Activated CD4-positive, alpha-beta T cell treated with anti-CD3 and anti-CD28 coated beads, Interleukin-2, amount 10 ng/mL, durations not matched to agents 7 days and 5 days (primary cell): ENCODE measurements around the gene EDAR. TPM values are rescaled to one million over a fixed set of nuclear protein-coding genes. Genes with fewer than 3 reads are reported as not detected.

Experiments
- CTCF ChIA-PET: fragments of 350-600 bp; sonication (Branson Sonifier 250); formaldehyde crosslinking; loops from one replicate; lab custom pipeline; 2021; ENCODE audit warnings: antibody characterized with exemption; lab: Charles Lee
- POLR2A ChIA-PET: fragments of 350-600 bp; sonication (Branson Sonifier 250); formaldehyde crosslinking; loops from one replicate; lab custom pipeline; 2021; ENCODE audit warnings: antibody characterized with exemption; lab: Charles Lee
- DNase-seq: peaks from one replicate; pipeline ENCODE4 v3.0.0-alpha.2; 2020
- H3K27ac Mint-ChIP-seq: one replicate; pipeline ENCODE4 v1.8.0; 2021; ENCODE audit warnings: mild to moderate bottlenecking, moderate library complexity, mixed read lengths
- H3K27me3 Mint-ChIP-seq: one replicate; pipeline ENCODE4 v1.8.0; 2021; ENCODE audit warnings: mixed read lengths
- H3K36me3 Mint-ChIP-seq: one replicate; pipeline ENCODE4 v1.8.0; 2021; ENCODE audit warnings: low read depth, mixed read lengths
- H3K4me1 Mint-ChIP-seq: one replicate; pipeline ENCODE4 v1.8.0; 2021; ENCODE audit warnings: mixed read lengths
- H3K4me3 Mint-ChIP-seq: one replicate; pipeline ENCODE4 v1.8.0; 2021; ENCODE audit warnings: mild to moderate bottlenecking, moderate library complexity, mixed read lengths
- H3K9me3 Mint-ChIP-seq: one replicate; pipeline ENCODE4 v1.8.0; 2021; ENCODE audit warnings: mixed read lengths
- total RNA-seq, 2 experiments: library from RNA; stranded (reverse); gene quantifications; one replicate each; pipeline ENCODE4 v1.2.3, GENCODE V29; 2021

Gene EDAR
- total RNA-seq, 2 experiments from 2014 or later: 0.87 TPM

DNA sequence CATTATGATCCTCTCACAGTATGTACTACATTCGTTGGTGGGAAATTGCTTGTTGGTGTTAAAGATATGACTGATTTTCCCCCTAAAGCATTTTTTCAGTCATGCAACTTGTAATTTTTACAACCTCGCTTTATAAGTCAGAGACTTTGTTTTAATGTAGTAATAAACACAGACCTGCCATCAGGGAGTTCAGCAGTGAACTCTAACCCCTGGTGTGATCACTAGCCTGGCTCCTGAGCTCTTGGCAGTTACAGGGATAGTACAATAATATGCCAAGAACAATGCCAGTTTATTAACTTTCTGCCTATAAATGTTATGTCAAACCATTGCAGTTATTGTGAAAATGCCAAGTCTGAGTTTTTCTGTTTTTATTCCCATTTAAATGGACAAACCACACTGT is 93.8 kb downstream of the EDAR start:
- Mint-ChIP-seq H3K27ac (no peak overlapping the region), H3K4me3 (no peak overlapping the region), H3K4me1 (no peaks in the 10 kb centered on the region)

DNA sequence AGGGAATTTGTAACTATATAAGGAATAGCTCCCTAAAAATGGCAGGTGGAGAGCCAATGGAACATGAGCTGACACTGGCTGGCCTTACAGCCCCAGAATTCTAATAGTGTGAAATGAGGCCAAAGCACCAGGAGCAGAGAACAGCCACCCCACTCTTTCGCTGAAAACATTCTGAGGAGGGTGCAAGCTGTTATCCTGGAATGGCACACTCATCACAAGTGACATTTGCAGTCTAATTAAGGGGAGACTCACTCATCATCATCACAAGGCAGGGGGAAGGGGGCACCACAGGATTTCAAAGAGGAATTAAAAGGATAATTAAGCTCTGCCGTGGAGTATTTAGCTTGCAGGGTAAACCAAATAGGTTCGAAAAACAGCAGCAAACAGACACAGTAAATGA is 94.3 kb downstream of the EDAR start:
- Mint-ChIP-seq H3K9me3 (peaks cover 17% of the 10 kb centered on the region), H3K4me1 (no peaks in the 10 kb centered on the region), H3K4me3 (no peak overlapping the region), H3K36me3 (peaks cover 11% of the 10 kb centered on the region), H3K27ac (no peak overlapping the region), H3K27me3 (no peaks in the 10 kb centered on the region)
- DNase-seq: no peak
- ChIA-PET POLR2A (no interaction called here), CTCF (interaction anchor here (0.8 to 1.5 kb wide), 2 partner anchors 10 to 13 kb away, joined by 3 to 4 read pairs; no protein-coding TSS in a partner anchor)

More for the DNA sequence above, 93.8 kb downstream of the EDAR start:
- no peak for DNase-seq
- ChIA-PET POLR2A (no interaction called here), CTCF (interaction anchor here (1.5 kb wide), 1 partner anchor 13 kb away, joined by 4 read pairs; no protein-coding TSS in a partner anchor)
- Mint-ChIP-seq H3K36me3 (peaks cover 11% of the 10 kb centered on the region), H3K27me3 (no peaks in the 10 kb centered on the region), H3K9me3 (peaks cover 16% of the 10 kb centered on the region)

DNA sequence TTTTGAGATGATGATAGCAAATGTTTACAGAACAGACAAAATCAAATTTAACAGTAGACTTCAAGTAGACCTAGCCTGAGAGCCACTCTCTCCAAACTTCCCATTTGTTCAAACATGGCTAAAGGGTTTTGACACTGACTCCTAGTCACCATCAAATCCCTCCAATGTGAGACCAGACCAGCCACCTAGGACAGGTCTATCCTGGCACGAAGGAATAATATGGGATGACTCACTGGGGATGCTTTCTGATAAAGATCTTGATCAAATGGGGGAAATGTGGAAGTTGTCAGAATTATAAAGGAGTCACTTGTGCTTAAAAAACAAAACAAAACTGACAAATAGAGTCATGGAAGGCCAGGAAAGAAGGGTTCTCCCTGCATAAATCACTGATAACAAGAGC is 95.7 kb downstream of the EDAR start:
- no peak for DNase-seq
- H3K4me1 Mint-ChIP-seq: no peaks in the 10 kb centered on the region
- H3K4me3 Mint-ChIP-seq: no peak overlapping the region
- H3K9me3 Mint-ChIP-seq: peaks cover 23% of the 10 kb centered on the region
- ChIA-PET CTCF (no interaction called here), POLR2A (no interaction called here)
- H3K27me3 Mint-ChIP-seq: peaks cover 2% of the 10 kb centered on the region
- no peak overlapping the region for H3K27ac Mint-ChIP-seq
- peaks cover 13% of the 10 kb centered on the region for H3K36me3 Mint-ChIP-seq

DNA sequence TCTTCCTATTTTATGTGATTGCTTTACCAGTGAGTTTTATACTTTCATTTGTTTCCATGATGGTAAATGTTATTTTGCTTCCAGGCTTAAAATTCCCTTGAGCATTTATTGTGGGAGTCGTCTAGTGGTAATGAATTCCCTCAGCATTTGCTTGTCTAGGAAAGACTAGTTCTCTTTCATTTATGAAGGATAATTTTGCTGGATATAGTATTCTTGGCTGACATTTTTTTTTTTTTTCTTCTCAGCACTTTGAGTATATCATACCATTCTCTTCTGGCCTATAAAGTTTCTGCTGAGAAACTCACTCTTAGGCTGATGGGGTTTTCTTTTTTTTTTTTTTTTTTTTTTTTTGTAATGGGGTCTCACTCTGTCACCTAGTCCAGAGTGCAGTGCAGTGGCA is 99.1 kb downstream of the EDAR start:
- DNase-seq: no peak
- peaks cover 15% of the 10 kb centered on the region for H3K36me3 Mint-ChIP-seq
- H3K4me3 Mint-ChIP-seq: no peak overlapping the region
- H3K9me3 Mint-ChIP-seq: peaks cover 30% of the 10 kb centered on the region
- ChIA-PET POLR2A (no interaction called here), CTCF (no interaction called here)
- peaks cover 6% of the 10 kb centered on the region for H3K27me3 Mint-ChIP-seq
- H3K27ac Mint-ChIP-seq: no peak overlapping the region
- H3K4me1 Mint-ChIP-seq: no peaks in the 10 kb centered on the region

DNA sequence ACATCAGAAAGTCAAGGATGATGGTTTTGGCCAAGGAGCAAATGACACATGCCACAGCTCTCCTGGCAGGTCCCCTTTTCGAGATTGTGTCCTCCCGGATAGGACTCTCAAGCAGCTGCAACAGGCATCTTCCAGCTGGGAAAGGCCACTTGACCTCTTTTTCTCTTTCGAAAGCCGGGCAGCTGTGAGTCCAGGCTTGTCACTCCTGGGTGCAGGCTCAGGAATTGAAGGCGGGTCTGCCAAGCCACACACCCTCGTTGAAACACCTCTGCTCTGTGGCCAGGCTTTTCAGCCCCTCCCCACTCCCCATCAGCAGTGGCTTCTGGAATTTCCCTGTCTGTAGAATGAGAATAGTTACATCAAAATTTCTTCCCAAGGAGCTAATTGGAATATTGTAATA is 104.4 kb downstream of the EDAR start:
- Mint-ChIP-seq H3K9me3 (peaks cover 30% of the 10 kb centered on the region), H3K27ac (no peak overlapping the region), H3K4me3 (no peak overlapping the region), H3K36me3 (peaks cover 2% of the 10 kb centered on the region), H3K4me1 (no peaks in the 10 kb centered on the region), H3K27me3 (peaks cover 6% of the 10 kb centered on the region)
- CTCF ChIA-PET: interaction anchor here (0.9 kb wide), 1 partner anchor 10 kb away, joined by 3 read pairs; no protein-coding TSS in a partner anchor
- POLR2A ChIA-PET: no interaction called here
- no peak for DNase-seq

DNA sequence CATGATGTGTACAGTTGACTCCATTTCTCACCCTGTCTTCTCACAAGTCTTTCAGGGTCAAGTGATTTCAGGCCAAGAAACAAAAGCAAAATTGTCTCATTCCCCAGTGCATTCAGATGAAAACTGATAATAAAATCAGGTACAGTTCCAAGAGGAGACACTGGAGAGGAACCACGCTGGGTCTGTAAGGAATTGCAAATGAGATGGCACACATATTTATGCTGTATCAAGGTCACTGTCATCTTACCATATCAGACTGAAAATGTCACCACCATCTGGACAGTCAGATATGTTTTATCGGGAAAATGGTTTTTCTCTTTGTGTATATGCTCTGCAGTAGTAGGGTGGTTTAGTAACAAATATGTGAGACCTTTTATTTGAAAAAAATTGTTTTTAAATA is 110.7 kb downstream of the EDAR start:
- no peak overlapping the region for H3K27ac Mint-ChIP-seq
- no peak for DNase-seq
- no peak overlapping the region for H3K4me3 Mint-ChIP-seq
- CTCF ChIA-PET: no interaction called here
- peaks cover 16% of the 10 kb centered on the region for H3K9me3 Mint-ChIP-seq
- no peaks in the 10 kb centered on the region for H3K4me1 Mint-ChIP-seq
- no peaks in the 10 kb centered on the region for H3K27me3 Mint-ChIP-seq
- POLR2A ChIA-PET: no interaction called here
- peaks cover 7% of the 10 kb centered on the region for H3K36me3 Mint-ChIP-seq

DNA sequence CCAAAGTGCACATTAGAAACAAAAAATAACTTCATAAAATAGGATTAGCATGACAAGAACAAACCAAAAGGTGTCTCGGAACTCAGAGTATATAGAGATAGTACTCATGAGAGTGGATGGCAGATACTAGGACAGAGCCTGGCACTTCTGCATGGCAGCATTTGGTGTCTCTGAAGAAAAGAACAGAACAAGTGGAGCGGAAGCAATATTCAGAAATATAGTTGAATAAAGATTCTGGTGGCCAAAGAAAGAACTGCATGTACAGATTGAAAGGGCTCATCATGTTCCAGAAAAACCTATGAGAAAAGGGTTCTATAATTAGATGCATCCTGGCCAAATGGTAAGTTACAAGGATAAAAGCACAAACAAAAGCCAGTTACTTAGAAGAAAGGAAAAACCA is 111.5 kb downstream of the EDAR start:
- Mint-ChIP-seq H3K9me3 (peaks cover 13% of the 10 kb centered on the region), H3K27me3 (no peaks in the 10 kb centered on the region), H3K36me3 (peaks cover 7% of the 10 kb centered on the region), H3K4me3 (no peak overlapping the region), H3K27ac (no peak overlapping the region), H3K4me1 (no peaks in the 10 kb centered on the region)
- ChIA-PET CTCF (no interaction called here), POLR2A (no interaction called here)
- no peak for DNase-seq

DNA sequence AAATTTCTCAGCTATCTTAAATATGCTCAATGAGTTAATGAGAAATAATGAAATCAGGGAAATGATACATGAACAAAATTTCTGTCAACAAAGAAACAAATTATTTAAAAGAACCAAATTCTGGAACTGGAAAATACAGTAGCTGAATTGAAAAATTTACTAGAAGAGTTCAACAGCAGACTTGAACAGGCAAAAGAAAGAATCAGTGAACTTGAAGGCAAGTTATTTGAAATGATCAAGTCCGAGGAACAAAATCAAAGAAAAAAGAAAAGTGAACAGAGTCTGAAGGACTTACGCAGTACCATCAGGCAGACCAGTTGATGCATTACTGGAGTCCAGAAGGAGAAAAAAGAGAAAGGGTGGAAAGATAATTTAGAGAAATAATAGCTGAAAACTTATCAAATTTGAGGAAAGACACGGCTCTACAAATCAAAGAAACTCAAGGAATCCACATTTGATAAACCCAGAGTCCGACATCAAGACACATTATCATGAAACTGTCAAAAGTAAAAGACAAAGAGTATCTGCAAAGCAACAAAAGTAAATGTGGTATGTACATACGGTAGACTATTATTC is 118.9 kb downstream of the EDAR start:
- POLR2A ChIA-PET: no interaction called here

DNA sequence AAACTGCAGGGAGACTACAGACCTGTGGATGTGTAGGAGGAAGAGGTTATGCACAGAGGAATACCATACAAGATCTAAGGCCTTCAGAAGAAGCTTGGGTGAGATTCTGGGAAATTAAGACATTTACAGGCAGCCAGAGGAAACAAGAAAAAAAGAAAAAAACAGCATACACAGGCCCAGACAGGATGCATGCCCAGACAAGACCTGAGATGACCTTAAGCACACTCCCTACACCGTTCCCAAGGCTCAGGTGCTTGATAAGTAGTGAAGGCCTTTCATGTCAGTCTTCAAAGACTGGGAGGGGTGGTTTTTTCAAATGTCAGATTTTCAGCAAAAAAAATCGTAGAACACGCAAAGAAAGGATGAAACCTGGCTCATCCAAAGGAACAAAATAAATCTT is 119.5 kb downstream of the EDAR start:
- H3K4me1 Mint-ChIP-seq: peaks cover 6% of the 10 kb centered on the region
- H3K27ac Mint-ChIP-seq: no peak overlapping the region
- H3K4me3 Mint-ChIP-seq: no peak overlapping the region
- H3K36me3 Mint-ChIP-seq: peaks cover 55% of the 10 kb centered on the region
- ChIA-PET CTCF (interaction anchor here (1.4 kb wide), 1 partner anchor 14 kb away, joined by 3 read pairs; no protein-coding TSS in a partner anchor), POLR2A (no interaction called here)
- DNase-seq: no peak
- no peaks in the 10 kb centered on the region for H3K27me3 Mint-ChIP-seq
- H3K9me3 Mint-ChIP-seq: peaks cover 25% of the 10 kb centered on the region

More for the DNA sequence above, 118.9 kb downstream of the EDAR start:
- Mint-ChIP-seq H3K27me3 (no peaks in the 10 kb centered on the region), H3K4me1 (peaks cover 6% of the 10 kb centered on the region), H3K27ac (no peak overlapping the region), H3K4me3 (no peak overlapping the region), H3K9me3 (peaks cover 25% of the 10 kb centered on the region), H3K36me3 (peaks cover 54% of the 10 kb centered on the region)
- CTCF ChIA-PET: interaction anchor here (1.4 kb wide), 1 partner anchor 14 kb away, joined by 3 read pairs; no protein-coding TSS in a partner anchor
- DNase-seq: no peak

DNA sequence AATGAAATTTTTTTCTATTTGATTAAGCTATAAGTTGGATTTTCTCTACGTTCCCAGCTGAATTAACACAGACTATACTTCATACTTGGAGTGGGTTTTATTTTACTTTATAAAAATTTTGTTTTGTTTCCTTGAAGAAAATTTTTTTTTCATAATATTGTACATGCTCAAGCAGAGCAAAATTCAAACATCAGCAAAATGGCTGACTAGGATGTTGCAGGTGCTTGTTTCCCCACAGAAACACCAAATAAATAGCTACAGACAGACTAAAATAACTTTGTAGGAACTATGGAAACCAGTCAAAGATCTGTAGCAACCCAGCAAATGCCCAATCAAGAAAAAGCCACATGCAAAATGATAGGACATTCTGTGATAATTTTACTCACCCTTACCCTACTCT is 120.1 kb downstream of the EDAR start:
- H3K4me3 Mint-ChIP-seq: no peak overlapping the region
- H3K36me3 Mint-ChIP-seq: peaks cover 54% of the 10 kb centered on the region
- H3K9me3 Mint-ChIP-seq: peaks cover 25% of the 10 kb centered on the region
- H3K27ac Mint-ChIP-seq: no peak overlapping the region
- DNase-seq: no peak
- no peaks in the 10 kb centered on the region for H3K27me3 Mint-ChIP-seq
- peaks cover 6% of the 10 kb centered on the region for H3K4me1 Mint-ChIP-seq
- ChIA-PET POLR2A (no interaction called here), CTCF (interaction anchor here (1.4 kb wide), 1 partner anchor 13 kb away, joined by 3 read pairs; no protein-coding TSS in a partner anchor)

DNA sequence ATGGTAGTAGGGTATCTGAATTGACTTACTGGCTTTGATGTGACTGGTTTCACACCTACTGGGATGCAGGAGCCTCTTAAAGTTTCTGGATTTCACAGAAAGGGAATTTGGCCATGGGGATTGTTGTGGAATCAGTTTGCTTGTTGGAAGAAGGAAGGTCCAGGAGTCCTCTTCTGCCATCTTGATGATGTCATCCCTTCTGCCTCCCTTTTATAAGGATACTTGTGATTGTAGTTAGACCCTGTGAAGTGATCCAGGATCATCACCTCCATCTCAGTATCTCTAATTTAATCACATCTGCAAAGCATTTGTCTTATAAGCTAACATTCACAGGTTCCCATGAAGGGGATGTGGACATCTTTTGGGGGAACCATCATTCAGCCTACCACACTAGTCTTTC is 123.0 kb downstream of the EDAR start:
- Mint-ChIP-seq H3K36me3 (peaks cover 47% of the 10 kb centered on the region), H3K4me3 (no peak overlapping the region), H3K4me1 (peaks cover 6% of the 10 kb centered on the region), H3K27ac (no peak overlapping the region), H3K9me3 (peaks cover 20% of the 10 kb centered on the region), H3K27me3 (no peaks in the 10 kb centered on the region)
- no peak for DNase-seq
- POLR2A ChIA-PET: no interaction called here
- CTCF ChIA-PET: interaction anchor here (0.8 kb wide), 1 partner anchor 9 kb away, joined by 3 read pairs; no protein-coding TSS in a partner anchor

DNA sequence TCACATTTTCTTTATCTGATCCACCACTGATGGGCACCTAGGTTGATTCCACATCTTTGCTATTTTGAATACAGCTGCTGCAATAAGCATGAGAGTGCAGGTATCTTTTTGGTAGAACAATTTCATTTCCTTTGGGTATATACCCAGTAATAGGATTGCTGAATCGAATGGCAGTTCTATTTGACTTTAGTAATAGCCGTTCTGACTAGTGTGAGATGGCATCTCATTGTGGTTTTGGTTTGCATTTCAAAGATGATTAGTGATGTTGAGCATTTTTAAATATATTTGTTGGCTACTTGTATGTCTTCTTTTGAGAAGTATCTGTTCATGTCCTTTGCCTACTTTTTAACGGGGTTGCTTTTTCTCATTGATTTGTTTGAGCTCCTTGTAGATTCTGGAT is 130.1 kb downstream of the EDAR start:
- Mint-ChIP-seq H3K27me3 (no peaks in the 10 kb centered on the region), H3K27ac (no peak overlapping the region), H3K36me3 (peaks cover 13% of the 10 kb centered on the region), H3K4me3 (no peak overlapping the region), H3K9me3 (no peaks in the 10 kb centered on the region), H3K4me1 (peaks cover 2% of the 10 kb centered on the region)
- ChIA-PET CTCF (no interaction called here), POLR2A (no interaction called here)
- no peak for DNase-seq

DNA sequence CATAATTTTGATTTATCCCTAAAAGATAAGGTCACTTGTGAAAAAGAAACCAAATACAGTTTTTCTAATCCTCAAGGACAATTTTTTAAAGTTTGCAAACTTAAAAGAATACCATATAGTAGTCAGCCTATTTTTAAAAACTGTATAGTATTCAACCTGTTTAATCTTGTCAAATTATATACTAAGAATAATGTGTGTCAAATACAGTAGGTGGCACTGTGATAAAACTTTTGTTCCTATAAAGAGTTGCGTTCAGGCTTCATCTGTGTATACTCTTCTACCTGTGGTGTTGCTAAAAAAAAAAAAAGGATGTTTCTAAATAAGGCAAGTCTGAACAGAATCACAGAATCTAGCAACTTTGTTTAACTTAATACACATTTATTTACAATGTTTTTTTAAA is 133.8 kb downstream of the EDAR start:
- POLR2A ChIA-PET: no interaction called here
- Mint-ChIP-seq H3K36me3 (peaks cover 23% of the 10 kb centered on the region), H3K27ac (no peak overlapping the region), H3K4me3 (no peak overlapping the region), H3K4me1 (peaks cover 2% of the 10 kb centered on the region), H3K9me3 (peaks cover 2% of the 10 kb centered on the region), H3K27me3 (no peaks in the 10 kb centered on the region)
- CTCF ChIA-PET: interaction anchor here (1.2 kb wide), 1 partner anchor 14 kb away, joined by 3 read pairs; no protein-coding TSS in a partner anchor
- no peak for DNase-seq
